ENCODE results near the gene KRTAP24-1.

Gene KRTAP24-1, protein sequence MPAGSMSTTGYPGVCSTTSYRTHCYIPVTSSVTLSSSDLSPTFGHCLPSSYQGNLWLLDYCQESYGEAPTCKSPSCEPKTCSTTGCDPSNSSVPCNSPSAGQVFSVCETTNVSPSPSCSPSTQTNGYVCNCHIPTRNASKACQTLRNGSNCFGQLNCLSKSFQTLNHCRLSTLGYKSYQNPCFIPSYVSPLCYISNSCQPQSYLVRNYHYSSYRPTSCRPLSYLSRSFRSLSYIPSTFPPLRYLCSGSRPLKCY

DNA sequence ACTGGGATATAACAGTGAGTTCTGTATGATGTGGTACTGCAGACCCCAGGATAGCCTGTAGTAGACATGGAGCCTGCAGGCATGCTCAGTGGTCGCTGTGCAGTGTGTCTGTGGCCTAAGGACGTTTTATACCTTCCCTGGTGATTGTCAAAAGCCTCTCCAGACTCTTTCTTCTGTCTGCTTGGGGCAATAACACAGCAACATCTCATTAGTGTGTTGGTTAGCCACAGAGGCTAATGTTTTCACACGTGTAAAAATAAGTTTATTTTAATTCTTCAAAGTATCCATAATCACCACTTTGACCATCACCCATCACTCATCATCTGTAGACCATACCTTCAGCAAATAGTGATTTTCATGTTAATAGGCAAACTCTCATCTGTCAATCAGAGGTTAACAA lies at the start of gene KRTAP24-1:
TSS of gene KRTAP24-1 (minus strand) at position 101 of the 400 bp plus-strand sequence. CDS start at position 83, 18 bp downstream.
- no peak for DNase-seq (ENCODE audit: low read depth in 2 of 2)

DNA sequence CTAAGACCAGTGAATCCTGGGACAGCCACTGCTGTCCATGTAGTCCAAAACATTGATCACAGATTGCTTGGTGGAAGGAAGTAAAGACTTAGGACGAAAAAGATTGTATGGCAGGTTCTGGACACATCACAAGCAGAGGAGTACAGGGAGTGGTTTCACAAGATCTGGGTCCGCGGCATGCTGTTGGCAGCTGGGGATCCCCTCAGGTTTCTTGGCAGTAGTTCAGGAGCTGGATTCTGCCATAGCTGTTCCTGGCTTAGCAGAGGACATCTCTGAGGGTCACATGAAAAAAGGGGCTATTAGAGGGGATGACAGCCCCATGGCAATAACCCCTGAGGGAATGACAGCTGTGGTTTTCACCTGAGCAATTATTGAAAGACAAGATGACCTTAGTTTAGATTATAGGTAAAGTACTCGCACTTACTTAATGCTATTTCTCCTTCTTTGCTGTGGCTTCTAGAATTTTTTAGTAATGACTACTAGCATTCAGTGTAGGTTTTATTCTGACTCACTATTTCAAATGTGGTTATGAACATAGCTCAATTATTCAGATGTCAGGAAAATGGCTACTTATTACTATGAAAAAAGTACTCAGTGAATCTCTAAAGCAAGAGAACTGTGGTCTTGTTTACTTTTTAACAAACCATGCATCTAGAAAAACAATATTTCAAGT lies 46.6 kb upstream of the KRTAP24-1 start:
- DNase-seq (ENCODE audit: low read depth in 2 of 2): no peak

DNA sequence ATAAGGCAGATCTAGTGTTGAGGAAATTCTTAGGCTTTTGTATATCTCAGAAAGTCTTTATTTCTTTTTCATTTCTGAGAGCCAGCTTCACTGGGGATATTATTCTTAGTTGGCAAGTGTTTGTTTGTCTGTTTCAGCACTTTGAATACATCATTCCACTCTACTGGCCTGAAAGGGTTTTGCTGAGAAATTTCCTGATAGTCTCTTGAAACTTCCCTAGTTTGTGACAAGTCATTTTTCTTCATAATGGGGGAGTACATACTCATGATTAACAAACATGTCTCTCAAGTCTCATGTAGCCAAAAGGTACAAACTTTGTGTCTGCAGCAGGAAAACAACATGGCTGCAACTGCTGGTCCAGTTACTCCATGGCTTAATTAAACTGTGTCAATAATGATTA lies 43.6 kb upstream of the KRTAP24-1 start:
- DNase-seq (ENCODE audit: low read depth in 2 of 2): no peak

DNA sequence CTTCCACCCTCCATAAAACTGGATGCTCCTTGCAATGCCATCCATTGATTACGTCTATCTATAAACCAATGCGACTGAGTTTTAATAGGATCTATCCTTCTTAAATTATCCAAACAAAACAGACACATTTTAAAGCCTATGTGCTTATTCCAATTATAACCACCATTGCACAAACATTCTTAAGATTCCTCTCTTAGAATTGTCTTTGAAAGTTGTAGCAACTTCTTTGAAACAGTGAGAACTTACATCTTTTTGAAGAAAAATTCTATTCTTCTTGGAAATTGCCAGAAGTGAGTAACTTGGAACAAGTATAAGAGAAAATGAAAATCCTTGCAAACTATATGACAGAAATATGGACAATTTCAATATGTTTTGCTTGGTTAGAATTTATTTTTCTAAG lies 37.5 kb upstream of the KRTAP24-1 start, which contains the start of gene KRTAP26-1:
TSS of gene KRTAP26-1 (minus strand) at position 101 of the 400 bp plus-strand sequence. CDS start 280 bp downstream, outside the sequence.
- no peak for DNase-seq (ENCODE audit: low read depth in 2 of 2)

DNA sequence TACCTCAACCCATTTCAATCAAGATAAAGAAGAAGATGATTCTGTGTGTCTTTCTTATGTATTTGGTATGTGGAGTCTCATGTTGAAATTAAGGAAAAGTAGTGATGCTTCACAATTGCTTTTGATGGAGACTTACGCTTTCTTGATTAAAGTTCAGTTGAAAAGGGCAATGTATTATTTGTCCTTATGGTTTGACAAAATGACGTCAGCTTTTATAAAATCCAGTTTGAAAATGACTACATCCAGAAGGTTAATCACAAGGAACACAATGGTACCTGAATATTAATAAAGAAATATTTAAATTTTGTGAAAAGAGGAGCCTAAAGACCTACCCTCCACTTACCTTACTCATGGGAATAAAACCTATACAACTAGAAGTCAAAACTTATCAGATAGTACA lies 33.0 kb upstream of the KRTAP24-1 start:
- DNase-seq (ENCODE audit: low read depth in 2 of 2): no peak

DNA sequence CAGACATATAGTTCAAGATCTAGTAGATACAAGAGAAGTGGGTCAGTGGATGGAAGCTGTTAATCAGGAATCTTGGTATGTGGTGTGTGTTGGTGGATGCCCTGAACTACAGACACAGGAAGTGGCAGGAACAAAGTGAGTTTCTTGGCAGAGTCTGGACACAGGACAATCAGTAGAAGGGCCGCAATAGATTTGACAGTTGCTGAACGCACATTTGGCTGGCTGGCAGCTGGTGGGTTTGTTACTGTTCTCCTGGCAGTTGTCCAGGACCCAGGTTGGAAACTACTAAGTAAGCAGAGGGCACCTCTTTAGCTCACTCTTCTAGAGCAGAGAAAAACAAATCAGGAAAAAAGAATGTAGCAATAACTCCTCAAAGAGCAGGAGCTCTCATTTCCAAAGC lies 24.1 kb upstream of the KRTAP24-1 start:
- no peak for DNase-seq (ENCODE audit: low read depth in 2 of 2)

DNA sequence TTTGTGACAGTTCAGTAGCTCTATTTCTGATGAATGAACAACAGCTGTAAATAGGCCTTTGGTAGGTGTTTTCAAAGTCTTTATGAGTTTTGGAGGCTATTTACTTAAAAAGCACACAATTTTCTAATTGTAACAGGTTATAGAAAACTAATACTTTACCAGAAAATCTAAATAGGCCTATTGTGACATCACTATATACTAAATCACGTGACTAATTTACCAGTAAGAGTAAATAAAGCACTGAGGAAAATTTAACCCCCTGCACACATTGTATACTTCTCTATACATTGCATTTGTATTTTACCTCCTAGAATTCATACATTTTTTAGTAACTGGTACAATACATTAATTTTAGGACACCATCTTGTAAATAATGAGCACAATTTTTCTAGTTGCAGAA lies 22.4 kb upstream of the KRTAP24-1 start:
- DNase-seq (ENCODE audit: low read depth in 2 of 2): no peak

DNA sequence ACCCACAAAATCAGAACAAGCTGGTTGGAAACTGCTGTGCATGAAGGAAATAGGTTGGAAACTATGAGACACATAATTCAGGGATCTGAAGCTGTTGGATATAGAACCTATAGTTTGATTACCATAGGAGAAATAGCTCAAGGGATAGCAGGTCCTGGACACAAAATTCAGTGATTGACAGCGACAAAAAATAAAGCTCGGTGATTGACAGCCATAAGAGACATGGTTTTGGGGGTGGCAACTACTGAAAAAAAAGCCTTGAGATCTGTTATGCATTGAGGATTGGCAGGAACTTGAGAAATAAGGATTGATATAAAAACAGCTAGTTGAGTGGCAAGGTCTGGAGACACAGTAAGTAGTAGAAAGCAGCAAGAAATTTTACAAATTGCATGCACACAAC lies 6.5 kb upstream of the KRTAP24-1 start, which contains the start of gene KRTAP25-1:
TSS of gene KRTAP25-1 (minus strand) at position 300 of the 400 bp plus-strand sequence. CDS start at position 276, 24 bp downstream.
- DNase-seq (ENCODE audit: low read depth in 2 of 2): no peak

DNA sequence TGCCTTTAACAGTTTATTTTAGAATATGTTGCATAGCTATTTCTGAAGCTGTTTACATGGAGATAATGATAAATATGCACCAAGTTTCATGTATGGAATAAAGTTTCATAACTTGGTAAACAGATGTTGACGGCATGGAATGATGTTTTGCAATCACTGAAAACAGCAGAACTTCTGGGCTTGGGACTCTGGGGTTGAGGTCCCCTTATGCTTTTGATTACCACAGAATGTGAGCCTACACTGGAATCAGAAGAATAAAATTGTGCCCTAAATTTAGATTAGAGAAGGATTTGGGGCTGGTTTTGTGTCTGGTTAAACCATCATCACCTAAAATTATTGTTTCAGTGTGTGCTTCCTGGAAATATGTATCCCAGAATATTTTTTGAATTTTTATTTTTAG lies 11.1 kb downstream of the KRTAP24-1 start:
- no peak for DNase-seq (ENCODE audit: low read depth in 2 of 2)

DNA sequence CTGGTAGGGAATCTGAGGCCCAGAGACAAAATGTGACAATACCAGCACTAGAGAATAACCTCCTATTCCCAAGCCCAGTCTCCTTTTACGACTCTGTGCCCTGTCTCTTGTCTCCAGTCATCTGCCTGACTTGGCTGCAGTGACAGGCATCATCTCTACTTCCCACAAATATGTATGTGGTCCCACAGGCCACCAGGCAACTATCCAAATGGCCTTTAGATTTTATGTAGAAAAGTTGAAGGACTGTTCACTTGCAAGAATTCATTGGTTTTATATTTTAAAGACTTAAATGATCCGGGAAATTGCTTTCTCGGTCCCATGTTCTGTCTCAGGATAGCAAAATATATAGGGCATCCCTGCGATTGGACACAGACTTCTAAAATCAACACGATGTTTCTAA lies 11.6 kb downstream of the KRTAP24-1 start:
- DNase-seq (ENCODE audit: low read depth in 2 of 2): no peak

DNA sequence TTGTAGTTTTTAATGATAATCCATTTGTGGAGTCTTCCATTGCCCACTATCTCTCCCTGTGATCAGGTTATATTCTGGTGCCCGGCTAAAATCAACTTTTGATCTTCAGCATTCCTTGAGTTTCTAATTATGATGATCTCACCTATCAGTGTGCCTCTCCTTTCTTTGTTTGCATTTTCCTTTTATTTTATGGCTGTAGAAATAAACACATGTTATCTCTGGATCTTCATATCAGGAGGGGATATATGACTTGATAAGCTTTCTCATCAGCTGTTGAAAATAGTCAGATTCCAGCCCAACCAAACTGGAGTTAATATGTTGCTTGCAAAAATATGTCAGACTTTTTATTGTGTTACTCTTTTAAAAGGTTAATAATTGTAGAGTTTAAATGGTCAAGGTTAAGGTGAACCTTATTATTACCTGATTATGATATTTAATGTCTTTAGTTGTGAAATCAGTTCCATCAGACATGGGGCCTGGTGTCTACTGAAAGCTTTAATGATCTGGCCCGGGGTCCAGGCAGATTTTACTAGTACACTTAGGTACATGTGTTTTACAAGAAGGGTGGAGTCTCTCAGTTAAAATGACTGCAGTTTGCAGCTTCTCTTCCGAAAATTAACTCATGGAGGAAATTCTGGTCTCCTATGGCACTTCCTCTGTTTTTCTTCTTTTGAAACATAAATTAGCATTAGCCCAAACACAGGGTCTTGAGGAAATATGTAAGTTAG lies 12.8 kb downstream of the KRTAP24-1 start:
- no peak for DNase-seq (ENCODE audit: low read depth in 2 of 2)

DNA sequence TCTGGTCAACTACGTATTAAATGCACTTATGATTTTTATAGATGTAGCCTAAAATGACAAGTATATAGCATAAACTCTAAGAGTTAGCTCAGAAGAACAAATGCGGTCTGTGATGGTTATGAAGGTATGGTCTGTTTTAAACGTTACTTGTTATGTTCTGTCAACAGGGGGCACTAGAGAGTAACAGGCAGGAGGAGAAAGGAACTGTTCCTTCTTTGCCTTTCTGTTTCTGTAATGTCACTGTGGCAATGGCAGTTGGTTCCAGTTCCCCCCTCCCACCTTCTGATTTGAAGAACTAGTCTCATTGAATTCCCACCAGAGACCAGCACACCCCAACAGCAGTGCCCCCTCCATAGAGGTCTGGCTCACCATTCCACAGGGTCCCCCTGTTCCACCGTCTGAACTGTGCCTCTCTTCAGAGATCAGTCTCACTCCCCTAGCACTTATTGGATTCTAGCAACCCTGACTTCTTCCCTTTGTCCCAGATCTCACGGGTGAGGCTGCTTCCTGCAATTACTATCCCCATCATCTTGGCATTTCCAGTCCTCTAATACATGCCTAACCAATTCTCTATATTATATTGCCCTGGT lies 14.0 kb downstream of the KRTAP24-1 start:
- no peak for DNase-seq (ENCODE audit: low read depth in 2 of 2)

DNA sequence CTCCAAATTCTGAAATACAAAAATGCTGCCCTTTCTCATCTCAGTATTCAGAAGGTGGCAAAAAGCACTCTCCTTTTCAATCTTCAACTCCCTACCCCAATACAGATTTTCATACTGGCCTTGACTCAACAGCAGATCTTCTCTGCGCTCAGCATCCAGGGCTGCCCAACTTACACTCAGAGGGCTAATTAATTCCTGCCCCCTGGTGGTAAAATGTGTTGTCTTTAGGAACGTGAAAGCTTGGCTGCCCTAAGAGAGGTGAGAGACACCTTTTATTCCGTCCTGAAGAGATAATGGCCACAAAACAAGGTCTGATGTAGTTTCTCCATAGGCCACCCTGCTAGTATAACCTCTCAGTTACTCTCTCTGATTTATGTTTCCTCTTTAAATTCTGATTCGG lies 25.0 kb downstream of the KRTAP24-1 start:
- DNase-seq (ENCODE audit: low read depth in 2 of 2): no peak

DNA sequence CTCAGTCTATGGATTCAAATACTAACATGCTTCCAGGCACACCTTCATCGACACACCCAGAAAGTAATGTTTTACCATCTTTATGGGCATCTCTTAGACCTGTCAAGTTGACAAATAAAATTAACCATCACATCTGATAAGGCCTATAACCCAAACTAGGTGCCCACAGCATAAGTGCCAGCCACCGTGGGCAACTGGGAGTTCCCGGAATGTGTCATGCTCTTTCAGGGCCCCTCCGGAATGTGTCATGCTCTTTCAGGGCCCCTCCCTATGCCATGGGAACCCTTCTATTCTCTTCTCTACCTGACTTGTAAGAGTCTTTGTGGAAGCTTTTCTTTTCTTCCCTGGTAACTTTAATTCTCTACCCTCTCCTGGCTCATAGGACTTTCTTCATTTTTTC lies 26.6 kb downstream of the KRTAP24-1 start:
- DNase-seq (ENCODE audit: low read depth in 2 of 2): no peak

DNA sequence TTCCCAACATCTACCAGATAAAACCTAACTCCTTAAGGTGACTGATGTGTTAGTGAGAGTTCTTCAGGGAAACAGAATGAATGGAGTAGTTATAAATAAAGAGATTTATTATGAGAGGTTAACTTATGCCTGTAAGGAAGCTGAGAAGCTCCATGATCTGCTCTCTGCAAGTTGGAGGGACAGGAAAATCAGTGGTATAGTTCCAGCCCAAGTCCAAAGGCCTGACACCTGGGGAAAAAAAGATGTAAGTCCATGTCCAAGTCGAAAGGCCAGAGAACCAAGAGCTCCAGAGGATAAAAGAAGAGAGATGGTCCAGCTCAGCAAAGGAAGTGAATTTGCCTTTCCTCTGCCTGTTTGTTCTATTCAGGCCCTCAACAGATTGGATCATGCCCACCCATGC lies 27.1 kb downstream of the KRTAP24-1 start:
- DNase-seq (ENCODE audit: low read depth in 2 of 2): no peak

DNA sequence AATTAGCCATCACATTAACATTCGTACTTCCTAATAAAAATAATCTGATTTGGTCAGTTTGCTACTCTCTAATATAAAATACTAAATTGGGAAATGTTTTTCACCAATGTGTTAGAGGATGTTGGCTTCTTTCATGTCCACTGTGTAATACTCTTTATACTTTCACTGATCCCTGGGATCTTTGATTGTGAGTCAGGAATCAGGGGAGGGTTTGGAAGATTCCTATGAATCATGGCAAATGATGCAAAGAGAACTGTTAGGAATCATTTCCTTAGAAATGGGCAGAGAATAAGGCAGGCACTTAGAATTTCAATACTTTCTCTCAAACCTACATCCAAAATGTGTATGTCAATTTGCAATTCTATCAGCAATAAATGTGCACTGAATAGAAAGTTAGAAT lies 31.0 kb downstream of the KRTAP24-1 start:
- no peak for DNase-seq (ENCODE audit: low read depth in 2 of 2)

DNA sequence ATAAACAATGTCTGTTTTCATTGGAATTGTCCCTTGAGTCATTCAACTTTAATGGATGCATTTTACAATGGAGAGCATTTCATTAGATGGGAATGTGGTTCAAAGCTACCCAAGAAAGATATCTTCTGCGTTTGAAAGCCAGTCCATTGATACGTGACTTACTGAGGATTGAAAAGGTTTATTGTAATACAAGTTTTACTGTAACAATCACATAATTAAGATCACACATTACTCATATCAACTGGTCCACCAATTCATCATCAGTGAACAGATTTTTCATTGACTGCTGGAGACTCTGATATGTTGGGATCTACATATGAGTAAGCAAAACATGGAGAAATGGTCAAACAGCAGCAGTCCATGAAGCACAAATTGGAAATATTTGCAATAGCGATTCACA lies 32.8 kb downstream of the KRTAP24-1 start:
- DNase-seq (ENCODE audit: low read depth in 2 of 2): no peak

DNA sequence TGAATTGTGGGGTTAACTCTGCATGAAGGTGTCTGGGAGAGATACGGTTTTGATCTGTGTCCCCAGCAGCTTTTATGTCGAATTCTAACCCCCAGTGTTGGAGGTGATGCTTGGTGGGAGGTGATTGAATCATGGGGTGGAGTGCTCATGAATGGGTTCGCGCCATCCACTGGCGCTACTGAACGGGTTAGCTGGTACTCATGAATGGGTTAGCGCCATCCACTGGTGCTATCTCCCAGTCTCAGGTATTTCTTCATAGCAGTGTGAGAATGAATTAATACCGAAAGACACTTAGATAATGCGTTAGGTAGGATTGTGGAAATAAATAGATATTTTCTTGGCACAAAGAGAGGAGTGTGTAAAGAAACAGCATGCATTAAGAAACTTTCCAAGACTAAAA lies 33.9 kb downstream of the KRTAP24-1 start:
- DNase-seq (ENCODE audit: low read depth in 2 of 2): no peak

DNA sequence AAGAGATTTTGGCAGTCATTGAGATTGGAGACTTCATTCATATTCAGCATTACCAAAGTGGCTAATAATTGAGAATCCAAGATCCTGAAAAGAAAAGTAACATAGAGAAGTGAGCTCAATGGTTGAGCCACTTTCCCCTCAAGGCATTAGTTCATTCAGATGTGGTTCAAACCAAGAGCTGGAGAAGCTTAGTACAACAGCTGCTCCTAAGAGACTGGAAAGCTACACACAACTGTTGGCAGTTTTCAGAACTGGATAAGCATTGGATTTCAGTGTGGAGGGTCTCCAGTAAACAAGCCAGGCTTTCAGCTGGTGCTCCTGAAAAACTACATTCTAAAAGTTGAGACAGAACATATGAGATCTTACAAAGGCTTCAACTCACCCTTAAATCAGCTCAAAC lies 37.7 kb downstream of the KRTAP24-1 start:
- DNase-seq (ENCODE audit: low read depth in 2 of 2): no peak

DNA sequence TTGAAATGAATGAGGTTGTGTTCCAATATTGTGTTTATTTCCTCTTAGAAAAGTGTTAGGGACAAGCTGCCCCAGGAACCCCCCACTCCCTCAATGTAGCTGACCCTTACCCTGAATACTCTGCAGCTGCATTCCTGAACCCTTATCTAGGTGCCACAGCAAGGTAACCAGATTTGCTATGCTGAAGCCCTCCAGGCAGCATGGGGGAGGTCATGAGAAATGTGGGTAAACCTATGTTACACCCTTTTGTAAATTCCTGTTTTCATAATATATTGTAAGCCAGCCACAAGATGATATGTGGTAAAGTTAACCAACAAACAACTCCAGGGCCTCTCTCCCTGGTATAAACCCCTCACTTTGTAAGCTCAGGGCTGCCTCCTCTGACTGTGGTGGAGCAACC lies 39.1 kb downstream of the KRTAP24-1 start:
- DNase-seq (ENCODE audit: low read depth in 2 of 2): no peak

DNA sequence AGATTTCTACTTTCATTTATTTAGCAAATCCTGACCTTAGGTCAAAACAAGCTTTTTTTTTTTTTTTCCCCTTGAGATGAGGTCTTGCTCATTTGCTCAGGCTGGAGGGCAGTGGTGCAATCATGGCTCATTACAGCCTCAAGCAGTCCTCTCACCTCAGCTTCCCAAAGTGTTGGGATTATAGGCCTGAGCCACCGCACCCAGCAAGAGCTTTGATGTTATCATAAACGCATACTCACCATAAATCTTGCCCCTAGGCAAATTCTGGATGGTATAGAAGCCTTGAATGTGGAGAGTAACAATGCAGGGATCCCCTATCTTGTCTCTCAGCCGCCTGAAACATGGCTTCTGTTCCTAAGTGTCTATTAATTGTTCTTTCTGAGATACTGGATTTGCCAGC lies 42.1 kb downstream of the KRTAP24-1 start:
- no peak for DNase-seq (ENCODE audit: low read depth in 2 of 2)

DNA sequence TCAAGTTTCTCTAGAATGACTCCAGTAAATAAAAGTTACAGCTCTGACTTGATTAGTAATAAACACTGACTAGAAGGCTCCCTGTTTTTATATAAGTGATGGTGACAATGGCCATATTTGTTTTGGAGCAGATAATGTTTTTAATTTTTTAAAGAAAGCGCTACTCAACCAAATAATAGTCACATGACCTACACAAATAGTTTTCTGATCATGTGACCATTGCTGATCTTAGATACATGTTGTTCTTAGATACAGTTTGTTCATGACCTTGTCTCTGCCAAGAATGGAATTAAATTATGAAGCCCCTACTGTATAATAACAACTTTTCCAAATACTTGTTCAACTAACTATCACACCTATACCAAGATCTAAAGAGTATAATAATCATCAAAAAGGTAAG lies 44.6 kb downstream of the KRTAP24-1 start:
- DNase-seq (ENCODE audit: low read depth in 2 of 2): no peak
